IPS-20b (cell line): Measurements from ENCODE around the gene HIC2.
"Not testable (repeated sequence)": the region's sequence is repeated elsewhere in the genome, so short reads cannot be mapped to it uniquely, and the experiment has no call there.

ENCODE experiments used
- H3K27ac ChIP-seq: one replicate; pipeline ENCODE4 v1.5.1; 2013; ENCODE audit warnings: low read length
- H3K27me3 ChIP-seq: 2 replicates; pipeline ENCODE4 v1.6.1; 2013; ENCODE audit warnings: mild to moderate bottlenecking, low read length, inconsistent platforms; ENCODE audit not compliant: insufficient read depth
- H3K36me3 ChIP-seq: 2 replicates; pipeline ENCODE4 v1.6.1; 2013; ENCODE audit warnings: low read depth, mild to moderate bottlenecking, inconsistent platforms, low read length, moderate library complexity; ENCODE audit not compliant: insufficient read depth
- H3K4me1 ChIP-seq: 2 replicates; pipeline ENCODE4 v1.6.1; 2013; ENCODE audit warnings: mild to moderate bottlenecking, control low read depth, inconsistent platforms, low read length, moderate library complexity; ENCODE audit not compliant: insufficient read depth
- H3K4me3 ChIP-seq: 2 replicates; pipeline ENCODE4 v1.5.1; 2013; ENCODE audit warnings: mild to moderate bottlenecking, low read length, inconsistent platforms
- H3K9ac ChIP-seq: 2 replicates; pipeline ENCODE4 v1.6.1; 2013; ENCODE audit warnings: low read depth, mild to moderate bottlenecking, inconsistent platforms, low read length, moderate library complexity
- H3K9me3 ChIP-seq: 2 replicates; pipeline ENCODE4 v1.6.1; 2013; ENCODE audit warnings: mild to moderate bottlenecking, low read depth, low read length, inconsistent platforms; ENCODE audit not compliant: insufficient read depth

HIC2 gene

GRCh38 chr22:21493789-21494782 is 76.9 kb downstream of the HIC2 start:
- H3K36me3 ChIP-seq, H3K27me3 ChIP-seq, H3K4me1 ChIP-seq, H3K9ac ChIP-seq, H3K4me3 ChIP-seq, H3K9me3 ChIP-seq, H3K27ac ChIP-seq: not testable (repeated sequence)

- H3K36me3 ChIP-seq: not testable (repeated sequence)
Measured at GRCh38 chr22:21497984-21498383, 80.8 kb downstream of the HIC2 start.

GRCh38 chr22:21498489-21498888 is 81.3 kb downstream of the HIC2 start:
- not testable (repeated sequence) for H3K9me3 ChIP-seq, H3K27ac ChIP-seq, H3K4me3 ChIP-seq, H3K4me1 ChIP-seq, H3K27me3 ChIP-seq, H3K9ac ChIP-seq, H3K36me3 ChIP-seq

More at GRCh38 chr22:21497984-21498383, 80.8 kb downstream of the HIC2 start:
- H3K27me3 ChIP-seq, H3K9ac ChIP-seq, H3K27ac ChIP-seq, H3K4me3 ChIP-seq, H3K9me3 ChIP-seq, H3K4me1 ChIP-seq: not testable (repeated sequence)

DNA sequence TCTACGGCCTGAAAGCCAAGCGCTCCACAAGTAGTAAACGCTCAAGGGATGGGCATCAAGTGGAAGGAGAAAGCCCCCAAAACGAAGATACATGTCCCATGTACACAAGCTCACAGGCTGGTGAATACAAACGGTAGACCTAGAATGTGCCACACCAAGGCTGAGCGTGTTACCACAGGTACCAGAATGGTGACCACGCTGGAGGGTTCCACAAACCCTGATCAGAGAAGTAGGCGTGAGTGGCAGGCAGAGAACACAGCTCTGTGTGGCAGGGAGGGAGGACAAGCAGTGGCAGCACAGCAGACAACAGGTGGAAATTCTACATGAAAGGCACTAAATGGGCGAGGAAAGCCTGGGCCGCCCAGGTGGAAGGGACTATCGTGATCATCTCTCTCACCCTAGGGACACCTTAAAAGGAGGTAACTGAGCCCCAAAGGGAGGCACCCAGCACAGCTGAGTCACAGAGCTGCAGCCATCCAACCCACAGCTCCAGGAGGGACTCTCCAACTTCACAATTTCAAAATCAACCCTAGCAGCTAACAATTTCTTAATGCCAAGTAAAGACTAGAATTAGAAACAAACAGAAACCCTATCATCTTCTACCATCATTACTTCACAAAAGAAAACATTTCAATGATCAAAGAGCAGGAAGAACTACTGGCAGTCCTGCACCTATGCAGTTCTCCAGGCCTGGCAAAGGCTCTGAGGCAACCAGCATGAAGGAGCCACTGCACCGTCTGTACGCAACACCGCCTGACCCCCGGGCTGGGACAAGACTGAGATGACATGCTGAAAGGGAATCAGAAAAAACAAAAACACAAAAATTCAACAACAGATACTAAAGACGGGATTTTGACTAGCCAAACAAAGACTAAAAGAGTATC is 82.7 kb downstream of the HIC2 start:
- not testable (repeated sequence) for H3K4me1 ChIP-seq, H3K36me3 ChIP-seq, H3K4me3 ChIP-seq, H3K27me3 ChIP-seq, H3K9me3 ChIP-seq, H3K27ac ChIP-seq, H3K9ac ChIP-seq
